ENCODE results near the gene MGAT4A.
A peak's percentile ranks its signal among the peaks of the same experiment; 100 is the strongest.

- TF ChIP-seq CTCF (IDR thresholded peaks at IDR 0.05) = no peak
- TF ChIP-seq POLR2A (IDR thresholded peaks at IDR 0.05) = peak in 1 of 4 donors; percentile 29
Observed at GRCh38 chr2:98771721-98772524, 41.0 kb upstream of the MGAT4A start.

Data from esophagus squamous epithelium (tissue), 4 donors.